ENCODE results near the gene ONECUT1.
A peak's percentile ranks its signal among the peaks of the same experiment; 100 is the strongest.

ONECUT1 gene

GRCh38 chr15:52804526-52805081 is 14.5 kb upstream of the ONECUT1 start:
- H3K9me3 ChIP-seq (ENCODE audit: low read length): no peaks in the 10 kb centered on the region
- no peaks in the 10 kb centered on the region for H3K36me3 ChIP-seq (ENCODE audit: insufficient read depth, low read length)
- peak overlapping the region; percentile 6; the same call in 1 of the 2 replicates for H3K4me2 ChIP-seq (ENCODE audit: low read length)
- H3K4me3 ChIP-seq (ENCODE audit: low read depth, low read length, poor library complexity, severe bottlenecking): no peak overlapping the region
- H3K9me2 ChIP-seq (ENCODE audit: low read depth, low read length): no peaks in the 10 kb centered on the region
- no peaks in the 10 kb centered on the region for H3K4me1 ChIP-seq (ENCODE audit: insufficient read depth, low read length, severe bottlenecking)
- H4K20me1 ChIP-seq (ENCODE audit: insufficient read depth, low read length): no peaks in the 10 kb centered on the region
- H3K9ac ChIP-seq (ENCODE audit: low read length): no peak overlapping the region
- H3K27ac ChIP-seq (ENCODE audit: low read depth, low read length, poor library complexity, severe bottlenecking): no peak overlapping the region
- TF ChIP-seq EZH2 (IDR thresholded peaks at IDR 0.05; ENCODE audit: borderline replicate concordance, low read length) (no peak), CTCF (IDR thresholded peaks at IDR 0.05; ENCODE audit: low read length) (no peak)
- no peak overlapping the region for H2AFZ ChIP-seq (ENCODE audit: low read length)
- H3K79me2 ChIP-seq (ENCODE audit: insufficient read depth, low read length): no peaks in the 10 kb centered on the region
- no peaks in the 10 kb centered on the region for H3F3A ChIP-seq (ENCODE audit: insufficient read depth, low read length)
- H3K27me3 ChIP-seq (ENCODE audit: insufficient read depth, low read length): peaks cover 9% of the 10 kb centered on the region; the same call in 1 of the 2 replicates

DNA sequence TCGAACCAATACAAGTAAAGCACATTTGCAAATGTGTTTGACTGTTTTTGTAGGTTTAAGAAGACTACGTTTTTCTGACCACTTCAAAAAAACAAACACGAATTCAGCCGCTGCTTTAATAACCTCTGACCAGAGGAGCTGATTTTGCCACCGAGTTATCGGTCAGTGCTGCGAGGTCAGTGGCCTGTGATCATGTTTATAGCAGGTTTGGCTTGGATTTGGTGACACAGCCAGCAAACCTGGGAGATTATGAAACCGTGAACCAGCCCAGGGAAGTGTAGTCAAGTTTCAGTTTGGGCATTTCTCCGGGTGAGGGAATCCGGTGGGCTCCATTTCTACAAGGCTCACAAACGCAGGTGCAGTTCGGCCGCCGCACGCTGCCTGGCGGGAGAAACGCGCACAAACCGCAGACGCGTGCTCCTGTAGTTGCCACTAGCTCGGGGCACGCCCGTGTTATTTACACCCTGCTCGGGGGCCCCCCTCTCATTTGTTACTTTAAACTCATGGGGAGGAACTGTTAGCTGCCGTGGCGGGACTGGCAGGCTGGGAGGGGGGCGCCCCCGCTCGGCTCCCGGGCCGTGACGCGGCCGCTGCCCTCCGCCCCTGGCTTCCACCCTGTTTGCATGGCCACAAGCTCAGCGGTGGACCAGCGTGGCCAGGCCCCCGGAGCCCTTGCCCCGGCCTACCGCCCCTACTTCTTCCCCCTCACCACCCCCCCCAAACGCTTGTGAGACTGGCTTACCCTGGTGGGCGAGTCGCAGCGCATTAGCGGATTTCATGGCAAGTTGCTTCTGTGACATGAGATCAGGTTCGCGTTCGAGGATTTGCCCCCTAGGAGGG is 13.6 kb upstream of the ONECUT1 start:
- H3K9ac ChIP-seq (ENCODE audit: low read length): no peak overlapping the region
- H3K27ac ChIP-seq (ENCODE audit: low read depth, low read length, poor library complexity, severe bottlenecking): no peak overlapping the region
- no peaks in the 10 kb centered on the region for H4K20me1 ChIP-seq (ENCODE audit: insufficient read depth, low read length)
- no peaks in the 10 kb centered on the region for H3K9me3 ChIP-seq (ENCODE audit: low read length)
- no peaks in the 10 kb centered on the region for H3F3A ChIP-seq (ENCODE audit: insufficient read depth, low read length)
- H3K79me2 ChIP-seq (ENCODE audit: insufficient read depth, low read length): no peaks in the 10 kb centered on the region
- peaks cover 9% of the 10 kb centered on the region; the same call in 1 of the 2 replicates for H3K27me3 ChIP-seq (ENCODE audit: insufficient read depth, low read length)
- no peaks in the 10 kb centered on the region for H3K4me1 ChIP-seq (ENCODE audit: insufficient read depth, low read length, severe bottlenecking)
- no peak overlapping the region for H2AFZ ChIP-seq (ENCODE audit: low read length)
- no peak for TF ChIP-seq EZH2 (IDR thresholded peaks at IDR 0.05; ENCODE audit: borderline replicate concordance, low read length)
- TF ChIP-seq CTCF (IDR thresholded peaks at IDR 0.05; ENCODE audit: low read length): no peak
- no peaks in the 10 kb centered on the region for H3K36me3 ChIP-seq (ENCODE audit: insufficient read depth, low read length)
- H3K4me2 ChIP-seq (ENCODE audit: low read length): no peak overlapping the region; the same call in 1 of the 2 replicates
- no peaks in the 10 kb centered on the region for H3K9me2 ChIP-seq (ENCODE audit: low read depth, low read length)
- H3K4me3 ChIP-seq (ENCODE audit: low read depth, low read length, poor library complexity, severe bottlenecking): no peak overlapping the region

DNA sequence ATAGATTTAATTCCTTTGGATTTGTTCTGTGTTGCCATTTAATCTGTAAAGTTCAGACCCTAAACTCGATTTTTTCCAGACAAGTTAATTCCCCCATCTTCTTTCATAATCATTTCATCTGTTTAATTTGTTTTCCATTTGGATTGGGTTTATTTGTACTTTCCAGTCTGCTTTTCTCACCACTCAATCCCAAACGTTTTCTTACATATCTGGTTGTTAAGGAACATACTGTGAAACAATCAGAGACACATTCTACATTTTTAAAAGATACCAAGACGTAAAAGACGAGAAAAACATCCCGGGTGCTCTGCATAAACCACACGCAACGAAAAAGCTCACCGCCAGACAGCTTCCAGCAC is 13.0 kb upstream of the ONECUT1 start:
- Histone ChIP-seq H3K4me1 (ENCODE audit: insufficient read depth, low read length, severe bottlenecking) (no peaks in the 10 kb centered on the region), H3K9me3 (ENCODE audit: low read length) (no peaks in the 10 kb centered on the region), H3K79me2 (ENCODE audit: insufficient read depth, low read length) (no peaks in the 10 kb centered on the region), H3K9ac (ENCODE audit: low read length) (no peak overlapping the region), H3K36me3 (ENCODE audit: insufficient read depth, low read length) (no peaks in the 10 kb centered on the region), H3F3A (ENCODE audit: insufficient read depth, low read length) (no peaks in the 10 kb centered on the region), H2AFZ (ENCODE audit: low read length) (no peak overlapping the region), H3K4me2 (ENCODE audit: low read length) (no peak overlapping the region), H3K9me2 (ENCODE audit: low read depth, low read length) (no peaks in the 10 kb centered on the region), H4K20me1 (ENCODE audit: insufficient read depth, low read length) (no peaks in the 10 kb centered on the region), H3K4me3 (ENCODE audit: low read depth, low read length, poor library complexity, severe bottlenecking) (no peak overlapping the region), H3K27me3 (ENCODE audit: insufficient read depth, low read length) (peaks cover 9% of the 10 kb centered on the region; the same call in 1 of the 2 replicates), H3K27ac (ENCODE audit: low read depth, low read length, poor library complexity, severe bottlenecking) (no peak overlapping the region)
- TF ChIP-seq EZH2 (IDR thresholded peaks at IDR 0.05; ENCODE audit: borderline replicate concordance, low read length) (no peak), CTCF (IDR thresholded peaks at IDR 0.05; ENCODE audit: low read length) (no peak)

All from OCI-LY1 (cell line).